H9 (cell line): ENCODE data around the gene TSPAN1. TPM values are rescaled to one million over a fixed set of nuclear protein-coding genes. Genes with fewer than 3 reads are reported as not detected.

ENCODE experiments used
- DNase-seq: peaks from one replicate; pipeline ENCODE4 v3.0.0-alpha.2; 2017
- H2AFZ ChIP-seq: one replicate; pipeline ENCODE4 v1.6.1; 2013; ENCODE audit warnings: mild to moderate bottlenecking, low read length, control low read depth, moderate library complexity
- H2AK5ac ChIP-seq: 2 replicates; pipeline ENCODE4 v1.6.1; 2013; ENCODE audit warnings: low read length, control low read depth, mixed read lengths; ENCODE audit not compliant: insufficient read length
- H2BK120ac ChIP-seq: one replicate; pipeline ENCODE4 v1.6.1; 2013; ENCODE audit warnings: low read depth, mild to moderate bottlenecking, low read length, control low read depth, inconsistent platforms; ENCODE audit not compliant: poor library complexity, severe bottlenecking
- H2BK12ac ChIP-seq: 2 replicates; pipeline ENCODE4 v1.6.1; 2013; ENCODE audit warnings: low read length, control low read depth, mixed read lengths, low read depth; ENCODE audit not compliant: insufficient read length
- H2BK15ac ChIP-seq: 2 replicates; pipeline ENCODE4 v1.6.1; 2013; ENCODE audit warnings: low read depth, low read length, control low read depth
- H2BK20ac ChIP-seq: one replicate; pipeline ENCODE4 v1.6.1; 2013; ENCODE audit warnings: low read depth, mild to moderate bottlenecking, low read length, control low read depth, inconsistent platforms; ENCODE audit not compliant: poor library complexity, severe bottlenecking
- H2BK5ac ChIP-seq: 2 replicates; pipeline ENCODE4 v1.6.1; 2013; ENCODE audit warnings: low read length, control low read depth, mixed read lengths; ENCODE audit not compliant: insufficient read length
- H3K14ac ChIP-seq: 2 replicates; pipeline ENCODE4 v1.6.1; 2013; ENCODE audit warnings: low read length, control low read depth; ENCODE audit not compliant: insufficient read depth
- H3K18ac ChIP-seq: 2 replicates; pipeline ENCODE4 v1.6.1; 2013; ENCODE audit warnings: low read depth, mild to moderate bottlenecking, mixed read lengths, low read length, control low read depth; ENCODE audit not compliant: insufficient read length
- H3K23ac ChIP-seq: 2 replicates; pipeline ENCODE4 v1.6.1; 2013; ENCODE audit warnings: low read length, control low read depth, mixed read lengths, low read depth; ENCODE audit not compliant: insufficient read length
- H3K23me2 ChIP-seq: 2 replicates; pipeline ENCODE4 v1.6.1; 2013; ENCODE audit warnings: low read depth, mild to moderate bottlenecking, mixed read lengths, low read length, control low read depth; ENCODE audit not compliant: insufficient read length, poor library complexity, severe bottlenecking
- H3K27ac ChIP-seq: 2 replicates; pipeline ENCODE4 v1.5.1; 2013; ENCODE audit warnings: low read length, control low read depth, mixed read lengths, low read depth; ENCODE audit not compliant: insufficient read length
- H3K27me3 ChIP-seq: 2 replicates; pipeline ENCODE4 v1.6.1; 2013; ENCODE audit warnings: low read length, control low read depth, inconsistent platforms; ENCODE audit not compliant: insufficient read depth
- H3K4ac ChIP-seq: 2 replicates; pipeline ENCODE4 v1.6.1; 2013; ENCODE audit warnings: low read depth, mild to moderate bottlenecking, control low read depth, inconsistent platforms, low read length, moderate library complexity
- H3K4me1 ChIP-seq: 2 replicates; pipeline ENCODE4 v1.6.1; 2013; ENCODE audit warnings: low read length, control low read depth, inconsistent platforms; ENCODE audit not compliant: insufficient read depth
- H3K4me2 ChIP-seq: 2 replicates; pipeline ENCODE4 v1.6.1; 2013; ENCODE audit warnings: low read length, control low read depth, mixed read lengths; ENCODE audit not compliant: insufficient read length, insufficient read depth
- H3K56ac ChIP-seq: 2 replicates; pipeline ENCODE4 v1.6.1; 2013; ENCODE audit warnings: low read depth, mild to moderate bottlenecking, mixed read lengths, low read length, control low read depth; ENCODE audit not compliant: insufficient read length
- H3K79me1 ChIP-seq: 2 replicates; pipeline ENCODE4 v1.6.1; 2013; ENCODE audit warnings: low read depth, mild to moderate bottlenecking, moderate library complexity, low read length, control low read depth, inconsistent platforms; ENCODE audit not compliant: insufficient read depth, poor library complexity, severe bottlenecking
- H3K79me2 ChIP-seq: 2 replicates; pipeline ENCODE4 v1.6.1; 2013; ENCODE audit warnings: low read length, control low read depth, inconsistent platforms; ENCODE audit not compliant: insufficient read depth
- H3K9ac ChIP-seq: 2 replicates; pipeline ENCODE4 v1.6.1; 2013; ENCODE audit warnings: low read length, control low read depth, mixed read lengths; ENCODE audit not compliant: insufficient read length; ENCODE audit errors: extremely low read depth
- H3K9me3 ChIP-seq: one replicate; pipeline ENCODE4 v1.6.1; 2013; ENCODE audit warnings: low read depth, low read length, inconsistent platforms; ENCODE audit not compliant: control insufficient read depth
- H3T11ph ChIP-seq: one replicate; pipeline ENCODE4 v1.6.1; 2013; ENCODE audit warnings: mild to moderate bottlenecking, low read length, control low read depth, inconsistent platforms
- H4K20me1 ChIP-seq: one replicate; pipeline ENCODE4 v1.6.1; 2013; ENCODE audit not compliant: control insufficient read depth, insufficient read length, insufficient read depth
- H4K5ac ChIP-seq: 2 replicates; pipeline ENCODE4 v1.6.1; 2013; ENCODE audit warnings: low read depth, mild to moderate bottlenecking, mixed read lengths, low read length, control low read depth; ENCODE audit not compliant: insufficient read length
- H4K8ac ChIP-seq: replicated peaks from 2 replicates; pipeline ENCODE4 v1.6.1; 2013; ENCODE audit warnings: low read length, control low read depth, mixed read lengths, low read depth; ENCODE audit not compliant: insufficient read length
- H4K91ac ChIP-seq: 2 replicates; pipeline ENCODE4 v1.6.1; 2013; ENCODE audit warnings: low read depth, mild to moderate bottlenecking, moderate library complexity, mixed read lengths, low read length, control low read depth; ENCODE audit not compliant: insufficient read length
- H3K27ac Mint-ChIP-seq, 3 experiments: 2 replicates in 2 of 3; 3 replicates in 1 of 3; pipeline ENCODE4 v1.8.0; 2020 to 2021; ENCODE audit warnings: mixed read lengths in 3 of 3, mild to moderate bottlenecking in 1 of 3, moderate library complexity in 1 of 3
- H3K27me3 Mint-ChIP-seq: 2 replicates; pipeline ENCODE4 v1.8.0; 2021; ENCODE audit warnings: low read depth, mild to moderate bottlenecking, moderate library complexity, mixed read lengths
- H3K36me3 Mint-ChIP-seq, 3 experiments: 2 replicates in 2 of 3; 3 replicates in 1 of 3; pipeline ENCODE4 v1.8.0; 2020 to 2021; ENCODE audit warnings: low read depth in 3 of 3, mixed read lengths in 3 of 3; ENCODE audit not compliant: insufficient read depth in 1 of 3
- H3K4me1 Mint-ChIP-seq, 2 experiments: 2 replicates each; pipeline ENCODE4 v1.8.0; 2020; ENCODE audit warnings: mixed read lengths in 2 of 2
- H3K4me3 Mint-ChIP-seq, 2 experiments: 2 replicates in 1 of 2; 3 replicates in 1 of 2; pipeline ENCODE4 v1.8.0; 2020 to 2021; ENCODE audit warnings: mild to moderate bottlenecking in 2 of 2, mixed read lengths in 2 of 2, moderate library complexity in 1 of 2
- H3K9me3 Mint-ChIP-seq, 2 experiments: 2 replicates in 1 of 2; 3 replicates in 1 of 2; pipeline ENCODE4 v1.8.0; 2020; ENCODE audit warnings: mild to moderate bottlenecking in 2 of 2, mixed read lengths in 2 of 2, moderate library complexity in 1 of 2
- CTCF ChIP-seq: fragments of 200-600 bp; sonication (generic); conservative IDR thresholded peaks from 3 replicates; pipeline ENCODE4 v1.8.0; 2021; ENCODE audit warnings: antibody characterized with exemption, mild to moderate bottlenecking
- WGBS: extraction: QIAGEN DNeasy Blood & Tissue Kit; methylation state at CpG from one replicate; pipeline ENCODE4 v1.1.7; 2013; ENCODE audit warnings: missing lambda C conversion rate, low lambda C conversion rate, mixed read lengths; ENCODE audit not compliant: insufficient read length; ENCODE audit errors: extremely low coverage; 5-methylcytosine and 5-hydroxymethylcytosine counted together
- total RNA-seq: library from RNA; stranded (reverse); gene quantifications from 2 replicates; pipeline ENCODE4 v1.2.1, GENCODE V29; 2021

The TSPAN1 gene
- total RNA-seq, 1 experiment from 2014 or later, result not detected

- H3K27ac ChIP-seq, result no peak overlapping the region
- no peak overlapping the region for H3T11ph ChIP-seq
- H2BK120ac ChIP-seq, result no peak overlapping the region
- H3K9me3 ChIP-seq, result no peaks in the 10 kb centered on the region
- H2BK20ac ChIP-seq, result no peak overlapping the region
- Mint-ChIP-seq H3K36me3 (peaks cover 0 to 14% (median 13%) of the 10 kb centered on the region in 3 experiments; a peak in 3 of 7 replicates), H3K27me3 (no peaks in the 10 kb centered on the region), H3K27ac (peak overlapping the region in 2 of 3 experiments; percentile 65 to 67; a peak in 3 of 7 replicates), H3K4me3 (no peak overlapping the region; a peak in 1 of 5 replicates), H3K4me1 (peaks cover 31 to 37% of the 10 kb centered on the region in 2 experiments), H3K9me3 (no peaks in the 10 kb centered on the region)
- no peak overlapping the region for H3K23ac ChIP-seq
- H2BK5ac ChIP-seq, result no peak overlapping the region
- no peak overlapping the region for H3K4ac ChIP-seq
- H3K14ac ChIP-seq, result no peak overlapping the region
- H3K79me2 ChIP-seq, result no peaks in the 10 kb centered on the region
- H3K23me2 ChIP-seq, result no peaks in the 10 kb centered on the region
- H3K79me1 ChIP-seq, result no peaks in the 10 kb centered on the region
- WGBS, result no CpG with 5 or more reads among the region's 6 CpGs
- no peaks in the 10 kb centered on the region for H3K27me3 ChIP-seq
- peak; percentile 77 for DNase-seq
- no peak overlapping the region for H4K8ac ChIP-seq
- no peak overlapping the region for H3K18ac ChIP-seq
- H2BK12ac ChIP-seq, result no peak overlapping the region
- peak; percentile 96 for TF ChIP-seq CTCF
- no peak overlapping the region for H2AFZ ChIP-seq
- H2BK15ac ChIP-seq, result no peak overlapping the region
- H3K9ac ChIP-seq, result no peak overlapping the region
- no peak overlapping the region for H4K91ac ChIP-seq
- H3K56ac ChIP-seq, result no peak overlapping the region
- H3K4me1 ChIP-seq, result no peaks in the 10 kb centered on the region; the same call in 1 of the 2 replicates
- H4K5ac ChIP-seq, result no peak overlapping the region
- no peaks in the 10 kb centered on the region for H4K20me1 ChIP-seq
- H3K4me2 ChIP-seq, result no peak overlapping the region
- H2AK5ac ChIP-seq, result no peak overlapping the region
Measured at GRCh38 chr1:46223472-46223943, 48.6 kb downstream of the TSPAN1 start.
